ENCODE data around the gene TMPRSS9. TPM values are rescaled to one million over a fixed set of nuclear protein-coding genes. Genes with fewer than 3 reads are reported as not detected.

Gene TMPRSS9
- total RNA-seq, 1 donor from 2014 or later = not detected

- Histone ChIP-seq H3K27me3 (ENCODE audit: low read depth) (peaks cover 52% of the 10 kb centered on the region), H3K27ac (replicated peaks) (no peak overlapping the region)
- no peak for DNase-seq
Observed at GRCh38 chr19:2381148-2381820, 21.2 kb downstream of the TMPRSS9 start.

GRCh38 chr19:2382530-2383222 lies 22.6 kb downstream of the TMPRSS9 start:
- Histone ChIP-seq H3K27ac (replicated peaks) (no peak overlapping the region), H3K27me3 (ENCODE audit: low read depth) (peaks cover 62% of the 10 kb centered on the region), H3K9me3 (replicated peaks) (peaks cover 20% of the 10 kb centered on the region), H3K4me1 (peaks cover 4% of the 10 kb centered on the region), H3K36me3 (no peaks in the 10 kb centered on the region), H3K4me3 (no peak overlapping the region)
- no peak for TF ChIP-seq CTCF (IDR thresholded peaks at IDR 0.05; ENCODE audit: borderline replicate concordance)
- intact Hi-C loops (cut with micrococcal nuclease) = no loop called here
- DNase-seq = no peak

More at GRCh38 chr19:2381148-2381820, 21.2 kb downstream of the TMPRSS9 start:
- no peak overlapping the region for H3K4me3 ChIP-seq
- peaks cover 20% of the 10 kb centered on the region for H3K9me3 ChIP-seq (replicated peaks)
- TF ChIP-seq CTCF (IDR thresholded peaks at IDR 0.05; ENCODE audit: borderline replicate concordance) = no peak
- intact Hi-C loops (cut with micrococcal nuclease) = no loop called here
- H3K4me1 ChIP-seq = peaks cover 4% of the 10 kb centered on the region
- no peaks in the 10 kb centered on the region for H3K36me3 ChIP-seq

GRCh38 chr19:2385053-2385721 lies 25.1 kb downstream of the TMPRSS9 start:
- Histone ChIP-seq H3K27me3 (ENCODE audit: low read depth) (peaks cover 69% of the 10 kb centered on the region), H3K27ac (replicated peaks) (no peak overlapping the region), H3K4me1 (peaks cover 4% of the 10 kb centered on the region), H3K9me3 (replicated peaks) (peaks cover 9% of the 10 kb centered on the region), H3K4me3 (no peak overlapping the region), H3K36me3 (no peaks in the 10 kb centered on the region)
- DNase-seq = no peak
- intact Hi-C loops (cut with micrococcal nuclease) = no loop called here
- TF ChIP-seq CTCF (IDR thresholded peaks at IDR 0.05; ENCODE audit: borderline replicate concordance) = no peak

- H3K4me1 ChIP-seq = peaks cover 4% of the 10 kb centered on the region
- intact Hi-C loops (cut with micrococcal nuclease) = no loop called here
Observed at GRCh38 chr19:2387367-2388288, 27.6 kb downstream of the TMPRSS9 start.

More at GRCh38 chr19:2387367-2388288, 27.6 kb downstream of the TMPRSS9 start:
- Histone ChIP-seq H3K36me3 (no peaks in the 10 kb centered on the region), H3K9me3 (replicated peaks) (no peaks in the 10 kb centered on the region), H3K4me3 (no peak overlapping the region), H3K27me3 (ENCODE audit: low read depth) (peaks cover 48% of the 10 kb centered on the region), H3K27ac (replicated peaks) (no peak overlapping the region)
- TF ChIP-seq CTCF (IDR thresholded peaks at IDR 0.05; ENCODE audit: borderline replicate concordance) = no peak
- DNase-seq = no peak
